Measurements from ENCODE around the gene GNAS-AS1. TPM values are rescaled to one million over a fixed set of nuclear protein-coding genes. Genes with fewer than 3 reads are reported as not detected.

GNAS-AS1 gene
- total and polyA plus RNA-seq, 2 of the 8 experiments (the other 6 are each of a cell fraction or from before 2014, with no cell fraction given) = 4.7 to 13.7 TPM

- TF ChIP-seq CHD7 (IDR thresholded peaks at IDR 0.05; ENCODE audit: insufficient replicate concordance, low read length) (no peak), TEAD4 (IDR thresholded peaks at IDR 0.05; ENCODE audit: low read depth, low read length) (no peak), RFX5 (IDR thresholded peaks at IDR 0.05; ENCODE audit: borderline replicate concordance, low read depth, low read length) (no peak), TAF7 (optimal IDR thresholded peaks at IDR 0.05; ENCODE audit: borderline replicate concordance, low read depth, low read length) (no peak), CBX8 (IDR thresholded peaks at IDR 0.05; ENCODE audit: borderline replicate concordance, low read depth, low read length) (no peak), POLR2A (IDR thresholded peaks at IDR 0.05; ENCODE audit: control extremely low read depth in 1 of 2, low read depth in 2 of 2, low read length in 2 of 2) (no peak), FOSL1 (IDR thresholded peaks at IDR 0.05; ENCODE audit: insufficient read depth, low read depth, low read length) (no peak)
- TF ChIP-seq, protein P1, sequence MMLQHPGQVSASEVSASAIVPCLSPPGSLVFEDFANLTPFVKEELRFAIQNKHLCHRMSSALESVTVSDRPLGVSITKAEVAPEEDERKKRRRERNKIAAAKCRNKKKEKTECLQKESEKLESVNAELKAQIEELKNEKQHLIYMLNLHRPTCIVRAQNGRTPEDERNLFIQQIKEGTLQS (IDR thresholded peaks at IDR 0.05; ENCODE audit: insufficient read depth, low read depth, low read length) = no peak
Observed at GRCh38 chr20:58897488-58897887, 46.8 kb upstream of the GNAS-AS1 start (continued).
